GM18868 (cell line): Measurements from ENCODE around the gene P3H1.
"Not testable (repeated sequence)": the region's sequence is repeated elsewhere in the genome, so short reads cannot be mapped to it uniquely, and the experiment has no call there.

Experiments used
- ATAC-seq: cut with Tn5 transposase; IDR thresholded peaks from one replicate; pipeline ENCODE4 v1.9.1; 2021; ENCODE audit warnings: mild to moderate bottlenecking, moderate library complexity; ENCODE audit not compliant: unreplicated experiment

Gene P3H1, protein sequence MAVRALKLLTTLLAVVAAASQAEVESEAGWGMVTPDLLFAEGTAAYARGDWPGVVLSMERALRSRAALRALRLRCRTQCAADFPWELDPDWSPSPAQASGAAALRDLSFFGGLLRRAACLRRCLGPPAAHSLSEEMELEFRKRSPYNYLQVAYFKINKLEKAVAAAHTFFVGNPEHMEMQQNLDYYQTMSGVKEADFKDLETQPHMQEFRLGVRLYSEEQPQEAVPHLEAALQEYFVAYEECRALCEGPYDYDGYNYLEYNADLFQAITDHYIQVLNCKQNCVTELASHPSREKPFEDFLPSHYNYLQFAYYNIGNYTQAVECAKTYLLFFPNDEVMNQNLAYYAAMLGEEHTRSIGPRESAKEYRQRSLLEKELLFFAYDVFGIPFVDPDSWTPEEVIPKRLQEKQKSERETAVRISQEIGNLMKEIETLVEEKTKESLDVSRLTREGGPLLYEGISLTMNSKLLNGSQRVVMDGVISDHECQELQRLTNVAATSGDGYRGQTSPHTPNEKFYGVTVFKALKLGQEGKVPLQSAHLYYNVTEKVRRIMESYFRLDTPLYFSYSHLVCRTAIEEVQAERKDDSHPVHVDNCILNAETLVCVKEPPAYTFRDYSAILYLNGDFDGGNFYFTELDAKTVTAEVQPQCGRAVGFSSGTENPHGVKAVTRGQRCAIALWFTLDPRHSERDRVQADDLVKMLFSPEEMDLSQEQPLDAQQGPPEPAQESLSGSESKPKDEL

DNA sequence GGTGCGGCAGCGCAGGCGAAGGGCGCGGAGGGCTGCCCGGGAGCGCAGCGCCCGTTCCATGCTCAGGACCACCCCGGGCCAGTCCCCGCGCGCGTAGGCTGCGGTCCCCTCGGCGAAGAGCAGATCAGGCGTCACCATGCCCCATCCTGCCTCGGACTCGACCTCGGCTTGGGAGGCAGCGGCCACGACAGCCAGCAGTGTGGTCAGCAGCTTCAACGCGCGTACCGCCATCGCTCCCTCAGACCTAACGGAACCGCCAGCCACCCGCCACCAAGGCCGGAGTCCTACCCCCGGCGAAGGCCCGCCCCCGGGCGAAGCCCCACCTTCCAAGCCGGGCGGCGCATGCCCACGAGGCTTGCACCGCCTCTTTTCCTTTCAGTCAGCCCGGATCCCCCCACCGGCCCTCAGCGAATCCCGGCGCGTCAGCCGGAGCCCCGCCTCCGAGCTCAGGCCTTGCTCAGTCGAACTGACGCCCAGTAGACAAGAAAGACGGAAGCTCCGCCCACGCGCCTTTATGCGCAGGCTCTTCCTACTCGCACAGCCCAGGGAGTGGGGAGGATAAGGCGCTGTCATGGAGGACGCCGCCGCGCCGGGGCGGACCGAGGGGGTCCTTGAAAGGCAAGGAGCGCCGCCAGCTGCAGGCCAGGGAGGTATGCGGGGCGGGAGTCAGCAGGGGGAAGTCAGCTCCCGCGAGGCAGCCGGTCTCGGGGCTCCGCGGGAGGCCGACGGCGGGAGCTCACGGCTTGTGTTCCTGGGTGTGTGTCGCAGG is at the start of gene P3H1, which contains the start of gene C1orf50:
TSS of gene P3H1 (minus strand) at position 288 of the 769 bp plus-strand sequence. CDS start at position 231, 57 bp downstream.
TSS of gene C1orf50 (plus strand) at position 509 of the 769 bp plus-strand sequence. CDS start at position 572, 63 bp downstream.
- ATAC-seq, result peak; percentile 89

DNA sequence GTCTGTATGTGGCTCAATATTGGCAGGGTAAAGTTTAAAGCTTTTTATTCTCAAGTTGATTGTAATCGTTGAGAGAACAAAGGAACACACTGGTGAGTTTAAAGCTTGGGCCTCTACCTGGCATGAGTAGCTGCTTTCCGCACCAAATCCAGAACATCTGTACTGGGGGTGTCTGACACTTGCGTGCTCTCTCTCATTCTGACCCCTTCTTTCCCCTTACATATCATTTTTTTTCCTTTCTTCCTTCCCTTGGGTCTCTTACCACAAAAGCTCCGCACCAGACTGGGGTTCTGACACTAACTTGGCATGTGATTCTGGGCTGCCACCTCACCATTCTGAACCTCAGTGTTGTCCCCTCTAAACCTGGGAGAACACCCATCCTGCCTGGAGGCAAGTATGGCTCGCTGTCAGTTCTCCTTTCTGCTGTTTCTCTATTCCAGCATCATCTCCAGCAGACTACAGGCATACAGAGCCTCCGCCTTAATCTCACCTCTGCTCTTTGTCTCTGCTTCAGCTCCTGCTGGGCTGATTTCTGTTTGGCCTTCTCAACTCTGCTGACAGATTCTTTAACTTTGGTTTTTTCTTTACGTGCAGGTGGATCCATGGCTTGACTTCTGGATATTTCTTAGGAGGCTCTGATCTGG is 49.2 kb upstream of the P3H1 start:
- no peak for ATAC-seq

DNA sequence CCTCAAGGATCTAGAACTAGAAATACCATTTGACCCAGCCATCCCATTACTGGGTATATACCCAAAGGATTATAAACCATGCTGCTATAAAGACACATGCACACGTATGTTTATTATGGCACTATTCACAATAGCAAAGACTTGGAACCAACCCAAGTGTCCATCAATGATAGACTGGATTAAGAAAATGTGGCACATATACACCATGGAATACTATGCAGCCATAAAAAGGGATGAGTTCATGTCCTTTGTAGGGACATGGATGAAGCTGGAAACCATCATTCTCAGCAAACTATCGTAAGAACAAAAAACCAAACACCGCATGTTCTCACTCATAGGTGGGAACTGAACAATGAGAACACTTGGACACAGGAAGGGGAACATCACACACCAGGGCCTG is 48.0 kb upstream of the P3H1 start:
- not testable (repeated sequence) for ATAC-seq

DNA sequence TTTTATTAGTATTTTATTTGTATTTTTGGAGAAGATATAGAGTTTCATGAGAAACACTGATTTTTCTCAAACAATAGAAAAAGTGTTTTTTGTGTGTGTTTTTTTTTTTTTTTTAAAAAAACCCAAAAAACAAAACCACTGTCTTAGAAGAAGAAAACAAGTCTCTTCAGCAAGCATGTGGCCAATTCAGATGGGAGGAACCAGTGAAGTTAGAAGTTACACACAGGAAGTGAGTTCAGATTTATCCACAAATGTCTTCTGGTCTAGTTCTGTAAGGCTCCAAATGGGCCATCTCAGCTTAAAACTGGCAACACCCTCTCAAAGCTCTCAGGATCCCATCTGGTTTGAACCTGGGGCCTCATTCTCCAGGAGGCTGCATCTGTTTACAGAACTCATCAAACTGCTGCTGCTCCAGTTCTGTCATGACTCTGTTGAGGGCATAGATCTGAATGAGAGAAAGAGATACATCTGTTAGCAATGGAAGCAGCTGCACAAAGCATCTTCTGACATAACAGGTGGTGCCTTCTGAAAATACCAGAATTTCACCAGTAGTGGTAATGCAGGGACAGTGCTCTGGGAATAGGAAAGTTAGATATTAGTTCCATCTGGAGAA is 40.3 kb upstream of the P3H1 start:
- ATAC-seq, result no peak

DNA sequence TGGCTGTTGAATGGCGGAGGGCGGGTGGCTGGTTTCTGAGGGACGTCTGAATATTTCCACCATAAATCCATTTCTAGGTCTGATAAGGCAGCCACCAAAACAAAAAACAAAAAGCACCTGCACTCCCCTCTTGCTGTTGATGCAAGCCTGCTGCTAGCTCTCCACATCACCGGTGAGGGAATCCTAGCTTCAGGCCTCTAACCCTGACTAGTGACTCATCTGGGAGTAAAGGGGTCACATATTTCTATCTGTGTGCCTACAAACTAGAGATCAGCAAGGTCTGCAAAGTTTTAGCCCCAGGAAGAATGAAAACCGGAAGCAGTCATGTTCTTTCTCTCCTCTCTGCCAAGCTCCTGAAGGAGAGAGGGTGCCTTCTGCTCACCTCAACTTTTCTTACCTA is 39.8 kb upstream of the P3H1 start:
- ATAC-seq, result no peak

DNA sequence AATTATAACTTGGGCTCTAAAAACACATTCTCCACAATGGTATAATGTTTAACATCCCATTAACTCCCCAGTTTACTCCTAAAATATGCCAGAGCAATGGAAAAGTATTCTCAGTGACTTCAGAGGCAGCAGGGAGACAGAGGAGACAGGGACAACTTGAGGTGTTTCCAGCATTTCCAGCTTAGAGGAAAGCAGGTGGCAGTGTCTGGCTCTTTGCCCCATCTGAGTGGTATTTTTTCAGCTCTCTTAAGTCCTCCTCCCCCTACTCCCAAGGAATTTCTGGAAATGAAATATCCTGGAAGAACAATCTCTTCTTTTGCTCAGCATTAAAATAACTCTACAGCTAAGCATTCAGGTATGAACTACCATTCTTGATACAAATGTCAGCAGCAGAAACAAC is 39.3 kb upstream of the P3H1 start:
- ATAC-seq, result no peak

DNA sequence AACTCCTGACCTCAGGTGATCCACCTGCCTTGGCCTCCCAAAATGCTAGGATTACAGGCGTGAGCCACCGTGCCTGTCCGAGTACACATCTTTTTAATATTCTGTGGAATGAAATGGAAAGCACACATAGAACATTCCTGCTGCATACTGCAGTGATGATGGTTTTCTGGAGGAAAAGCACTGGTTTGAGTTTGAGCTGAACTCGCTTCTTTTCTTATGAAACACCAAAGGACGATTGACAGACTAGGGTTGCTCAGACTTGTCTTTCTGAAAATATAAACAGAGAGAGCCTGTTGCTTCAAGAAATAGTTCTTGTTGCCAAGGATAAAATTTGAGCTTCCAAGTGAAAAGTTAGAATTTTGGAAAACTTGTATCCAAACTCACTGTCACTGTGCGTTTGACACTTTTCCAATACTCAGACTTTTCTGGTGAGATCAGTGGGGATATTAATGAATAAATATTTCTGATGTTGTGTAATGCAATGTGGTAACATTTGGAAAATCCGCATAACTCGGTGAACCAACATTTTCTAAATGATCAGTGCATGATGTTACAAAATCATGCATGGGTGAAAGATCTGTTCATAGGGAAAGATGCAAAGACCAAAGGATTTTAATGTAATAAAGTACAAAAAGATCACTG is 35.1 kb upstream of the P3H1 start:
- no peak for ATAC-seq

DNA sequence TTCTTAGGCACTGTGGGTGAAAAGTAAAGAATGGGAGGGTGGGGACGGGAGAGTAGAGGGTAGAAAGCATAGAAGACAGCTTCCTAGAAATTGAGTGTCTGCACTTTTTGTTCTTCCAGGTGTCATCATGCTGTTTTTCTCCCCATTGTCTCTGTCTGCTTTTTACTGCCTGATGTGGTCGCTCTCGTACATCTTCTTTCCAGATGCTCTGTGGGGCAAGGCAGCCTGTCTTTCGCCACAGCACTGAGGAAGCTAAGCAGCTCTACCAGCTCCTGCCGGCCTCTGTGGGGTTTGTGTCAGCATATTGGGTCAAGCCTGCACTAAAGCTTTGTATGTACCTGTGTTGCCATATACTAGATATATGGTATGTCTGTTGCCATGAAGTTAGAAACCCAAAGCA is 31.2 kb upstream of the P3H1 start:
- ATAC-seq, result no peak

DNA sequence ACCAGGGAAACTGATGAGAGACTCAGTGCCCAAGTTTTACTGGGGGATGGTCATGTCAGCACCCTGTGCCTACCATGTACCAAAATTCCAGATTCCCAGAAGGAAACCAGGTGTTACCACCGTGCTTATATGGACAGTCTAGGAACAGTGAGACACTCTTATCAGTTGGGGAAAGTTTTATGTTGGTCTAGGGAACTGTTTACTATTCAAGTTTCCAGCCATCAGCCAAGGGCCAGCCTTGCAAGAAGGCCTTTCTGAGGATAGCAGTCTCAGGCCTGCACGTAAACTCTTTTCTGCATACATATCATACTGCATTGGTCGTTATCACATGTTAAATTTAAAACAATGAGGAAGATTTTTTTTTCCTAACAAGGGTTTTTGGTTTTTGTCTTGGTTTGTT is 30.6 kb upstream of the P3H1 start:
- no peak for ATAC-seq

DNA sequence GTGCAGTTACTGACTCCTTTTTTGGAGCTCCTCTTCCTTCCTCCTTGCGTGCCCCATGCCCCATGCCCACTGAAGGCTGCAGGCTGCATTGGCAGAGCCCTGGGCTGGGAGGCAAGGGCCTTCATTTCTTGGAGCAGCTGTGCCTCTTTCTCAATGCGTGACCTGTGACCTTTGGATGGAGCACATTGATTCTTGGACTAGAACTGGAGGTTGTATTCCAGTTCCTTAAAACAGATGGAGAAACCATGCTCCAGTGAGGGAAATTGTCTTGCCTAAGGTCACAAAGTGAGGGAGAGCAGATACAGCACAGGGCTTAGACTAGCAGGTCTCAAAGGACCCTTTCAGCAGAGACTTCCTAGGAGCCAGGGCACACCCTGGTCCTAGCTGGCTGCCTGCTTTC is 27.0 kb upstream of the P3H1 start:
- ATAC-seq, result no peak

DNA sequence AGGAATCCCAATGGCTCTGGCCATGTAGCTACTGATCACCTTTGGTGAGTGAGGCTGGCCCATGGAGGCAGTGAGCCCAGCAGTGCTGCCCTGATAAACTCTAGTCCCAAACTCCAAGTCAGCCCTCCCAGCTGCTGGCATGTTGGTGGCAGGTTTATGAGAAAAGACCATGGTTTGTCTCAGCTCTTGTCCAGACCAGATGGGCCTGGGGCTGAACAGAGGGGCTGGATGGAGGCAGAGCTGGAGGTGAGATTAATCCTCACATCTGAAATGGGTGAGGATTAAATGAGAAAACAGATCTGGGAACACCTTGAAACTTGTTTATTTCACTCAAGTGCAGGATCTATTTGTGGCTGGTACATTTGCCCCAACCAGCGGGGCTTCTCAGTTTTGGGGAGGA is 21.2 kb upstream of the P3H1 start:
- no peak for ATAC-seq

DNA sequence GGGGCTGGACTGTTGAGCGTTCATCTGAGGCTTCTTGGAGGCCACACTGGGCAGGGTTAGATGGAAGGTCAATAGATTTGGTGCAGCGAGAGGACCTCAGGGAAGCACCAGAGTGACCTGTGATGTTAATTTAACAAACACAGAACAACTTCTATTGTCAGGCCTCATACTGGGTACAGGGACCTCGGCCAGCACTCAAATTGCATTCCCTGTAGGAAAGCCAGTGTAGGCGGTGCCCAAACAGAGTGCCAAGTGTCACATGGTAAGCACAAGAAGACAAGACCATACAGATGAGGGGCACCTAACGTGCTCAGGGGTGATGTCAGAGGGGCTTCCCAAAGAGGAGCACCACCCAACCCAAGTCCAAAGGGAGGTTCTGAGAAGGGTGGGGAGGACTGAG is 19.3 kb upstream of the P3H1 start:
- no peak for ATAC-seq

DNA sequence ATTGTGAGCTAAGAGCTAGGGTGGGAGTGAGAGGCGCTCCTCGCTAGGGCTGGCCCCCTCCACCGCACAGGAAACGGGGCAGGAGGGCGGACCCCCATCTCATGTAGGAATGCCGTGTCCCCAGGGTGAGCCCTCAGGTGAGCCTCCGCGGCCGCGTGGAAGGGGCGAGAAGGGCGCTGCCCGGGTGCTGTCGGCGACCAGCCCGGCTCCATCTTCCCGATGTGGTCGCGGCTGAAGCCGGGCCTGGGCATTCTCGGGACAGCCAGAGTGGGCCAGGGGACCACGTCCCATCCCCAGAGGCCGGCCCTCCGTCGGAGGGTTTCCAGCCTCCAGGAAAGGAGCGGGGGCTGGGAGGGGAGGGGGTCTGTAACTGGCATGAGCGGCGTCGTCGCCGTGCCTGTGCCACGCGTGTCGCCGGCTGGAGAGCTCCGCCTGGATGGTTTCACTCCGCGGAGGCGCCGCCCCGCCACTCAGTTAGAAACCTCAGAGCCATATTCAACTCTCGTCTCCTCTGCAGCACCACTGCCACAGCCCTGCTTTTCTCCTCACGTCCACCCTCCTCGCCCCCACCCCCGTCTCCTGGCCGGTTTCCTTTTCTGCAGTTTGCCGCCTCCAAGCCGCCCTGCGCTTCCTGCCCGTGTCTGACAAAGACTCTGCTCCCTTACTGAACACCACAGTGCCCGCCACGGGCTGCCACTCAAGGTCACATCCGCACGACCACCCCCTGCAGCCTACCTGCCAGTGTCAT is 18.3 kb upstream of the P3H1 start, which contains the start of gene TMEM269:
TSS of gene TMEM269 (plus strand) at position 46 of the 748 bp plus-strand sequence. CDS start 4,903 bp downstream, outside the sequence.
- ATAC-seq, result no peak

DNA sequence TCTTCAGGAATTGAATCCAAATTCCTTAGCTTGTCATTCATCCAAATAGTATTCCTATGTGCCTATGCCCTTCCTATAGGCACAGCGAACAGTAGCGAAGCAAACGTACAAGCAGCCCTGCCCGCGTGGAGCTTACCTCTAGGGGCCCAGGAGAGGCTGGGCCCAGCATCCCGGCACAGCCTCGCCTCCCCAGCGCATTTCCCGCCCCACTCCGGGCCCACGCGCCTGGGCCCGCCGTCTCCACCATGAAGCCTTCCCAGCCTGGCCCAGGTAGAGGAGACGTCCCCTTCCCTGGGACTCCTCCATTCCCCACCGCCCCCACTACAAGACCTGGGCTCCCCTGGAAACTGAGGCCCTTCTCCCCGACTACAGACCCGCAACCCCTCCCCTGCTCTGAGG is 17.7 kb upstream of the P3H1 start:
- no peak for ATAC-seq

DNA sequence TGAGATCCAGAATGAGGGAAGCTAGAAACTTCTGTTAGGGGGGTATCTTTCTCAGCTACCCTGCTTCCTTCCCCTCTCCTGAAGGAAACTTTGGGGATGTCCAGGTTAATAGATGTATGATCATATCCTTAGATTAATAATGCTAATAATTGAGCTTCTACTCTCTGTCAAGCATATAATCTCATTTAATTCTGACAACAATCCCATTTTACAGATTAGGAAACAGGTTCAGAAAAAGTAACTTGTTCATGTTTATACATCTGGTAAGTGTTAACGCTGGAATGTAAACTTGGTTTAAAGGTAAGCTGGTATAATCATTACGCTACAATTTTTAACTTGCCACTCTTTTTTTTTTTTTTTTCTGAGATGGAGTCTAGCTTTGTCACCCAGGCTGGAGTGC is 16.3 kb upstream of the P3H1 start:
- no peak for ATAC-seq

DNA sequence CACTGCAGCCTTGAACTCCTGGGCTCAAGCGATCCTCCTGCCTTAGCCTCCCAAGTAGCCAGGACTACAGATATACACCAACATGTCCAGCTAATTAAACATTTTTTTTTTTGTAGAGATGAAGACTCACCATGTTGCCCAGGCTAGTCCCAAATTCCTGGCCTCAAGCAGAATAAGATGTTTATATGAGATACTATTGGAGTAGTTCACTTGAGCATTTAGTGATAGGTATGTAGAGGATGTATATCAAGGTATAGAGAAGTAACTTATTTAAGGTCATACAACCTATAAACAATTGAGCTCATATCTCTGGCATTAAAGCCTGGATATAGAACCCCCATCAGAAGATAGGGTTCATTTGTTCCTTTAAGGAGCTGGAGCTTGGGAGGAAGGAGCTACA is 13.3 kb upstream of the P3H1 start:
- ATAC-seq, result no peak

DNA sequence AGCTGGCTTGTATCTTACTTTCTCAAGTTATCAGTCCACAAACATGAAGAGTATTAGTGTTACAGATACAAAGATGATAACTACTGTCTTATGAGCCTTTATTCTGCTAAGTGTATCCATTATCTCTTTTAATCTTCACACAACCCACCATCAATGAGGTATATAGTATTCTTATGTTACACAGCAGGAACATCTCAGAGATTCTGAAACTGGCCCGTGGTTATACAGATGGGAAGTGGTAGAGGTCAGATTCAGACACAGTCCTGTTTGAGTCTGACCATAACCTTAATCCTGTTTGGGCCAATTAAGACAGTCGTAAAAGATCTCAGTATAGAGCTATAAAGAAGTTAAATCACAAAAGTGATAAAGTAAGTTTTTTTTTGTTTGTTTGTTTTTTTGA is 12.9 kb upstream of the P3H1 start:
- no peak for ATAC-seq

DNA sequence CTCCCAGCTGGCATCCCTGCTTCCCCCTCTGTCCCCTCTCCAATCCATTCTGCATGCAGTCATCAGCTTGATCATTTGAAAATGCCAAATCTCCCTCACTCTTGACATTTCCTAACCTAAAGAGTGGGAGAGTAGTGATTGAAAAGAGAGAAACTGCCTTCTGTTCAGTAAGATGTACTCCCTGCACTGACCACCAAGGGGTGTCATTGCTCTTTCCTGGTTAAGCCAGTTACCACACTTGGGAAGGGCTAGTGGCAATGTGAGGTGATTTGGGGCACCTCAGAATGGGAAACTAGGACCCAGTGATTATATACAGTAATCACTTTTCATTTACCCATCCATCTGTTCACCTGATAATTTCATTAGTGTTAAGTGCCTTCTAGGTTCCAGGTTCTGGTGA is 11.0 kb upstream of the P3H1 start:
- ATAC-seq, result no peak

DNA sequence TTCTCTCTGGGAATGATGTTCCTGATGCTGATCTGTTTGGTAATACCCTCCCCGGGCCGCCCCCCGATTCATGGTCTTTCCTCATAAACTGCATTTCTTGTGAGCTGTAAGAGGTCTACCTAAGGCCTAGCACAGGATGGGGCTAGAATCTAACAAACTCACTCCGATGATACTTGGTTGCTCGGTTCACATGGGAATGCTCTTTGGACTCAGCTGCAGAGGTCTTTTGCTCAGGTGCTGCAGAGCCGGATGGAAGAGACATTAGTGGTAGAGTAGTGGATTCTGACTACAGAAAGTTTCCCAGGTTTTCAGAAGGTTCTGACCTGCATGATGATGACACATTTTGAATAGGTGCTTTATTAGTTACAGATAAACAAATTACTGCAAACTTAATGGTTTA is 9.7 kb upstream of the P3H1 start:
- no peak for ATAC-seq
